ENCODE data around the gene CD101.

CD101 gene

DNA sequence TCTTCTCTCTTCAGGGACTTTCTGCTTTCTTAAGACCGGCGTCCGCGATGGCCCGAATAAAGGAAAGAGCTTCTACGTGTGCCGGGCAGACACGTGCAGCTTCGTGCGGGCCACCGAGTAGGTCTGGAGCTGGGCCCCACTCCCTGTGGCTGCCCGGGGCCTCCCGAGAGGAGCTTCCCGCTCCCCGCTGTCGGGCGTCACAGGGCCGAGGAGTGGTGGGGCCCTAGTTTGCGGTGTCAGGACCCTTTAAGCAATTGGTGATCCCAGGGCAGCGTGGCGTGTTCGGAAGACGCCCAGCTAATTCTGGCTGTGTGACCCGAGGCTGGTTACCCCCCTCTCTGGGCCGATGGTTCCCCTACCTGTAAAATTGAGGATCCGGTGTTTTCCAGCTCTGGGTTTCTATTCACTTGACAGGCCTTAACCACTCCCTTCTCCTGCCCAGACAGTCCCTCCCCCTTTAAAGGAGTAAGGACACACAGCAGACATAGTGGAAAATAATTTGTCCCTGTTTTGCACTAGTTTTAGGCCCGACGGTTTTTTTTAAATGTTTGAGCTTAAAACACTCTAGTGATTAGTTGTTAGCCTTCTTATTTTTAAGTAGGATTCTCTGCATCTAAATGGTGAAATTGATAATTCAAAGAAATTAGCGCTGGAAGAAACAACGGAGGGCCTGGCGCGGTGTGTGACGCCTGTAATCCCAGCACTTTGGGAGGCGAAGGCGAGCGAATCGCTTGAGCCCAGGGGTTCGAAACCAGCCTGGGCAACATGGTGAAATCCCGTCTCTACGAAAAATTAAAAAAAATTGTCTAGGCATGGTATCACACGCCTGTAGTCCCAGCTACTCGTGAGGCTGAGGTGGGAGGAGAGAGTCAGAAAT lies 59.1 kb downstream of the CD101 start:
- H3K4me3 ChIP-seq (ENCODE audit: low read depth, low read length): peak overlapping the region; percentile 88
- TF ChIP-seq, protein P1, sequence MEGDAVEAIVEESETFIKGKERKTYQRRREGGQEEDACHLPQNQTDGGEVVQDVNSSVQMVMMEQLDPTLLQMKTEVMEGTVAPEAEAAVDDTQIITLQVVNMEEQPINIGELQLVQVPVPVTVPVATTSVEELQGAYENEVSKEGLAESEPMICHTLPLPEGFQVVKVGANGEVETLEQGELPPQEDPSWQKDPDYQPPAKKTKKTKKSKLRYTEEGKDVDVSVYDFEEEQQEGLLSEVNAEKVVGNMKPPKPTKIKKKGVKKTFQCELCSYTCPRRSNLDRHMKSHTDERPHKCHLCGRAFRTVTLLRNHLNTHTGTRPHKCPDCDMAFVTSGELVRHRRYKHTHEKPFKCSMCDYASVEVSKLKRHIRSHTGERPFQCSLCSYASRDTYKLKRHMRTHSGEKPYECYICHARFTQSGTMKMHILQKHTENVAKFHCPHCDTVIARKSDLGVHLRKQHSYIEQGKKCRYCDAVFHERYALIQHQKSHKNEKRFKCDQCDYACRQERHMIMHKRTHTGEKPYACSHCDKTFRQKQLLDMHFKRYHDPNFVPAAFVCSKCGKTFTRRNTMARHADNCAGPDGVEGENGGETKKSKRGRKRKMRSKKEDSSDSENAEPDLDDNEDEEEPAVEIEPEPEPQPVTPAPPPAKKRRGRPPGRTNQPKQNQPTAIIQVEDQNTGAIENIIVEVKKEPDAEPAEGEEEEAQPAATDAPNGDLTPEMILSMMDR (IDR thresholded peaks at IDR 0.05; ENCODE audit: borderline replicate concordance, insufficient read depth, low read depth, low read length): no peak

DNA sequence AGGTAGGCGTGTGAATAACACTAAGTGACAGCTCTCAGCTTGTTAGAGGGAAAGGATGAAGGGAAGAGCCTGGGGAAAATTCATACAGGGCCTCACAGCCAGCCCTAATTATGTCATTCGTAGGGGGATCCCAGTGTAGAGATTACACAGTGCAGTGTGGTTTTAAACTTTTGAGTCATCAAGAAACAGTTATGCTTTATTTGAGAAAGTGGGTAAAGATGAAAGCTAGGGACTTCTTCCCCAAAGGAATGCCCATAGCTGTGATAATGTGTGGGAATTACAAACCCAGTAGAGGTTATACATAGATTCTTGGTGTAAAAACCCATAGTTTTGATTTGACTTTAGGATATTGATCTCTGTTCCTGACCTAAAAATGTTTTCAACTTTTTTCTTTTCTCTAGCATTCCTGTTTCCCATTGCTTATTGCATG lies 60.4 kb downstream of the CD101 start:
- TF ChIP-seq, protein P1 (IDR thresholded peaks at IDR 0.05; ENCODE audit: borderline replicate concordance, insufficient read depth, low read depth, low read length): no peak
- H3K4me3 ChIP-seq (ENCODE audit: low read depth, low read length): no peak overlapping the region

DNA sequence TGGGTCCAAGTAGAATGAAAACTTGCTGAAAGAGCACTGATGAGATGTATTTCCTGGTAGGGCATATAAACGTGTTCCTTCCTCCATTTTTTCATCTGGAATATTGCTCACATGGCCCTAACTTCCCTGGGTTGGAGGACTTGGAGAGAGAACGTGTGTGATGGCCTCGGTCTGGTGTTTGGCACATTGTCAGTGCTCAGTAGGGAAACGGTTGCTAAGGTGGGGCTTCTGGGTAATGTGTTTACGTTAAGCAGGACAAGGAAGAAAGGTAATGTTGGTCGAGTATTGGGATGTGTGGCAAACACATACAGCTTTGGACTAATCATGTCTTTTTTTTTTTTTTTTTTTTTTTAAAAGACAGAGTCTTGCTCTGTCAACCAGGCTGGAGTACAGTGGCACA lies 64.8 kb downstream of the CD101 start:
- no peak overlapping the region for H3K4me3 ChIP-seq (ENCODE audit: low read depth, low read length)
- TF ChIP-seq, protein P1 (IDR thresholded peaks at IDR 0.05; ENCODE audit: borderline replicate concordance, insufficient read depth, low read depth, low read length): no peak

DNA sequence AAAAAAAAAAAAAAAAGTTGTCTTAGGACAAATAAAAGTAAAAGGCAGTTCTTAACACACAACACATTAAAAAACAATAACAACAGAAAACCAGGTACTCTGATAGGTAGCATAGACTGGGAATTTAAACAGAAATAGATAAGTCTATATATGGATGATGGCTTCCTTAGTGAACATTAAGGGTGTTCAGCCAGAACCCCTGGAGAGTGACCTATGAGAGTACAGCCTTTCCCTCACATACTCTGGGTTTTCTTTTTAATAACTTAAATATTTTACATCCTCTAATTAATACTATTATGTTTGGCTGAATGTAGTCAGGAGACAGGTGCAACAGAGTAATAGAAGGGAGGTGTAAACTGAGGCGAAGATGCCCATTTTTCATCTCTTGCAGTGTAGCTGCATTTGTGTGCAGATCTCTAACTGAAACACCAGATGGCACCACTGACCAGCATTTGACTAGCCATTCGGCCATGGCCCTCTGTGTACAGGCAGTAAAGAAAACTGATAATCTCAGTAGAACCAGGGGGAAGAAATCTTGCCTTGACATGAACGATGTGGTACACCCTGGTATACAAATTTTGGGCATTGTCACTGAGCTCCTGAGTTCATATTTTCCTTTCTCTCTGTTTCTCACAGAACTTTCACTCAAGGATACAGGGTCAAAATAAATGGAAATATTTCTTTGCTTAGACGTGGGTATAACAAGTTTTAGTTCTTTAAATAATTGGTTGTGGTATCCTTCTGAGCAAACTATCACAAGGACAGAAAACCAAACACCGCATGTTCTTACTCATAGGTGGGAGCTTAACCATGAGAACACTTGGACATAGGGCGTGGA lies 66.2 kb downstream of the CD101 start:
- TF ChIP-seq, protein P1 (IDR thresholded peaks at IDR 0.05; ENCODE audit: borderline replicate concordance, insufficient read depth, low read depth, low read length): peak; percentile 53
- H3K4me3 ChIP-seq (ENCODE audit: low read depth, low read length): no peak overlapping the region

DNA sequence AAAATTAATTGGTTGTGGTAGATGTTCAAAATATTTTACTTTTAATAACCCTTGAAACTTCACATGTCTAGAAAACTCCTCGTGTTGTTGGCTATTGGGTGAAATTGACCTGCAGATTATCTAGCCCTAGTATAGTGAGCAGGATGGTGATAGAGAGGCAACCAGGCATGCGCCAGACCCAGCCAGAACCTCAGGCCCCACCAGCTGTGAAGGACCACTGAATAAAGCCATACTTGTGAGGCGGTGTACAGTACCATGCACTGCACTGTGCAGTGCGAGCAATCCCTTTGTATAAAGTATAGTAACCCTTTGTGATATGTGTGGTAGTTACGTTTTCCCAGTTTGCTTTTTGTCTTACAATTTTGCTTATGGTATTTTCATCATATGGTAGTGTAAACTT lies 67.0 kb downstream of the CD101 start:
- no peak overlapping the region for H3K4me3 ChIP-seq (ENCODE audit: low read depth, low read length)
- TF ChIP-seq, protein P1 (IDR thresholded peaks at IDR 0.05; ENCODE audit: borderline replicate concordance, insufficient read depth, low read depth, low read length): no peak

DNA sequence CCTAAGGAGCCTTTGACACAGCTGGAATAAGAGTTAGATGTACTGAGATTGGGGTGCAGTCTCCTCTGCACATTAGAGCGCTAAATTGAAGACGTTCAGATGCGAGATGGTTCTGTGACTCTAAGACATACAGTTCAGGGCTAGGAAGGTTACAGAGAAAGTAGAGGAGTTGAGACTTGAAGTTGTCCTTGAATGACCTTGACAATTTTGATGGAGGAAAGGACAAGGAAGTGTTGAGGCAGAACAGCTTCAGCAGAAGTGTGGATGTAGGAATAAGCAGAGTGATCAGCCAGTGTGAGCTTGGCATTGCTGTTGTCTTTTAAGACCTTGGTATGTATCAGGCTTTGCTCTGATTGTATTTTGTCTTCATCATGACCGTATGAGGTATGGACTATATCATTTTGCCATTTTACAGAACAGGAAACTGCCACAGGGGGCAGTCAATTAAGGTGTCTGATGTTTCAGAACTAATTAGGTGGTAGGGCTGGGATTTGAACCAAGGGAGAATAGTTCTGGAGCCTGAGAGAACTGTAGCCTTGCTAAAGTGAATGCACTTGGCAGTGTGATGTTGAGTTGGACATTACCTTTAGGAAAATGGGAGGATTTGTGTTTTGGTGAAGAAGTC lies 67.8 kb downstream of the CD101 start:
- TF ChIP-seq, protein P1 (IDR thresholded peaks at IDR 0.05; ENCODE audit: borderline replicate concordance, insufficient read depth, low read depth, low read length): no peak
- H3K4me3 ChIP-seq (ENCODE audit: low read depth, low read length): no peak overlapping the region
